Body of pancreas (tissue), 4 donors: ENCODE results near the gene SH2D4B.

Experiments
- POLR2A ChIP-seq, 3 donors: fragments of 450-650 bp; IDR thresholded peaks; one replicate each; pipeline ENCODE4 v1.6.1; 2016; ENCODE audit warnings: antibody characterized with exemption in 3 of 3, mild to moderate bottlenecking in 2 of 3
- TF ChIP-seq, protein P1 (sequence below), 7 experiments: fragments of 450-650 bp in 4 of 7; fragments of 200-600 bp in 3 of 7; sonication (generic) in 3 of 7; IDR thresholded peaks; one replicate each; pipeline ENCODE4 v1.5.1; 2016 to 2019; ENCODE audit warnings: antibody characterized with exemption in 7 of 7

DNA sequence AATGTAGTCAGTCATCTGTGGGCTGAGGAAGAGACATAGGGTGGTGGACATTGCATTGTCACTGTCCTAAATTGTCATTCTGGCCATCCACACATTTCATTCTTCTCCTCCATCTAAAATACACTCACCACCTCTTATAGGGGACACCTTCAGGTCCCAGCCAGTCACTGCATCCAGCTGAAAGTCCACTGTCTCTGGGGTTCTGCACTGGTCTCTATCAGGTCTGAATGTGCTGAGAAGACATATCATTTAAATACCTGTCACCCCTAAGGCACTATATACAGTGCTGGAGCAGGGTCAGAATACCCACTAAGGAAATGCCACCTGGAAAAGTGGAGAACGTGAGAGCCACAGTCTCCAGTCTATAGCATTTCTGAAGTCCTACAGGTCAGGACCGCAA lies 29.6 kb downstream of the SH2D4B start:
- TF ChIP-seq, protein P1, sequence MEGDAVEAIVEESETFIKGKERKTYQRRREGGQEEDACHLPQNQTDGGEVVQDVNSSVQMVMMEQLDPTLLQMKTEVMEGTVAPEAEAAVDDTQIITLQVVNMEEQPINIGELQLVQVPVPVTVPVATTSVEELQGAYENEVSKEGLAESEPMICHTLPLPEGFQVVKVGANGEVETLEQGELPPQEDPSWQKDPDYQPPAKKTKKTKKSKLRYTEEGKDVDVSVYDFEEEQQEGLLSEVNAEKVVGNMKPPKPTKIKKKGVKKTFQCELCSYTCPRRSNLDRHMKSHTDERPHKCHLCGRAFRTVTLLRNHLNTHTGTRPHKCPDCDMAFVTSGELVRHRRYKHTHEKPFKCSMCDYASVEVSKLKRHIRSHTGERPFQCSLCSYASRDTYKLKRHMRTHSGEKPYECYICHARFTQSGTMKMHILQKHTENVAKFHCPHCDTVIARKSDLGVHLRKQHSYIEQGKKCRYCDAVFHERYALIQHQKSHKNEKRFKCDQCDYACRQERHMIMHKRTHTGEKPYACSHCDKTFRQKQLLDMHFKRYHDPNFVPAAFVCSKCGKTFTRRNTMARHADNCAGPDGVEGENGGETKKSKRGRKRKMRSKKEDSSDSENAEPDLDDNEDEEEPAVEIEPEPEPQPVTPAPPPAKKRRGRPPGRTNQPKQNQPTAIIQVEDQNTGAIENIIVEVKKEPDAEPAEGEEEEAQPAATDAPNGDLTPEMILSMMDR (IDR thresholded peaks at IDR 0.05), result no peak
- TF ChIP-seq POLR2A (IDR thresholded peaks at IDR 0.05), result no peak
